HFF-Myc (cell line): ENCODE measurements around the gene DNTT.

Experiments used
- DNase-seq: peaks from one replicate; pipeline ENCODE4 v3.0.0-alpha.2; 2011; ENCODE audit warnings: low read depth; ENCODE audit errors: extremely low read depth
- H3K4me3 ChIP-seq: replicated peaks from 2 replicates; pipeline ENCODE4 v1.5.1; 2011; ENCODE audit warnings: low read depth, mild to moderate bottlenecking, control low read depth, low read length
- TF ChIP-seq, protein P1 (sequence below): IDR thresholded peaks from 2 replicates; pipeline ENCODE4 v1.5.1; 2012; ENCODE audit warnings: mild to moderate bottlenecking, low read depth, low read length, control low read depth; ENCODE audit errors: missing control alignments

DNTT gene

DNA sequence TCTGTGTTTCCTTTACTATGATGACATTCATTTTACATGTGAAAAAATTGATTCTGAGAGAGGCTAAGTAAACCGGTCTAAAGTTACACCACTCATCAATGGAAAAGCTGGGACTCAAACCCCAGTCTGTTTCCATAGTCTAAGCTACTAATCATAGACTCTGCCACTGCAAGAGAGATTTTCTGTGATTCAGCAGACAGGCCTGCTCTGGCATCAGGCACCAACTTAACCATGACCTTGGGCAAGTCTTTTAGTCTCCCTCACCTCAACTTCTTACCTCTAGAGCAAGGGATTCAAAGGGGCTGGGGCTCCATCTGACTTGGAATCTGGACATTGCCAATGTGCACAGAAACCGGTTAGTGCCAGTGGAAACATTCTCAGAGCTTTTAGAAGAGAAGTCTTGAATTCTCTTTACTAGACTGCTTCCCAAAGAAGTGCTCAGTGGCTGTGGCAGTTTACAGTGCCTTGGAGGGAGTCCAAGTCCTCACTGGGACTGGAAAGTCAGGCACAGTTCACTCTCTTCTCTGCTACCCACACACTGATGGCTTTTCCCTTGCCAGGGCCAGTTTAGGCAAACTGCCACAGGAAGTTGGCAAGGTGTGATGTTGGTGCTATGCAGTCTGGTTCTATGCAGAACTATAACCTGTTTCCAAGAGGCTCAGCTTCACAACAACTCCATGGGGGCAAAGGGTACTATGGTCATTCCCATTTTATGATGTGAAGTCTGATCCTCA is 28.4 kb upstream of the DNTT start:
- TF ChIP-seq, protein P1, sequence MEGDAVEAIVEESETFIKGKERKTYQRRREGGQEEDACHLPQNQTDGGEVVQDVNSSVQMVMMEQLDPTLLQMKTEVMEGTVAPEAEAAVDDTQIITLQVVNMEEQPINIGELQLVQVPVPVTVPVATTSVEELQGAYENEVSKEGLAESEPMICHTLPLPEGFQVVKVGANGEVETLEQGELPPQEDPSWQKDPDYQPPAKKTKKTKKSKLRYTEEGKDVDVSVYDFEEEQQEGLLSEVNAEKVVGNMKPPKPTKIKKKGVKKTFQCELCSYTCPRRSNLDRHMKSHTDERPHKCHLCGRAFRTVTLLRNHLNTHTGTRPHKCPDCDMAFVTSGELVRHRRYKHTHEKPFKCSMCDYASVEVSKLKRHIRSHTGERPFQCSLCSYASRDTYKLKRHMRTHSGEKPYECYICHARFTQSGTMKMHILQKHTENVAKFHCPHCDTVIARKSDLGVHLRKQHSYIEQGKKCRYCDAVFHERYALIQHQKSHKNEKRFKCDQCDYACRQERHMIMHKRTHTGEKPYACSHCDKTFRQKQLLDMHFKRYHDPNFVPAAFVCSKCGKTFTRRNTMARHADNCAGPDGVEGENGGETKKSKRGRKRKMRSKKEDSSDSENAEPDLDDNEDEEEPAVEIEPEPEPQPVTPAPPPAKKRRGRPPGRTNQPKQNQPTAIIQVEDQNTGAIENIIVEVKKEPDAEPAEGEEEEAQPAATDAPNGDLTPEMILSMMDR, result no peak
- DNase-seq, result no peak

DNA sequence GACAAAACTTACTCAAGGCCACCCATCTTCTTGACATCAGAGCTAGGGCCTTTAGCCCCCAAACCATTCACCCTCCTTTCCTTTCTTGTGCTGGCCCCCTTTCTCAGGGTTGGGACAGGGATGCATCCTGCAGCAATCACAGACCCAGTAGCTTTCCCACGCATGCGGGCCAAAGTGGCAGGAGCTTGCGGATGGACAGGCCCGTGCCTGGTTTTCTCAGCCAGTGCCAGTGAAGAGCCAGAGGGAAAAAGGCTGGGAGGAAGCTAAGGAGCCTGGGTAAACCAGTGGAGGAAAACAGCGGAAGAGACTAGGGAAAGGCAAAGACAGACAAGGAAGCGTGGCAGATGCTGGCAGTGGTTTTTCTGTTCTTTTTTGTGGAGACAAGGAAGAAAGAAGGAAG is 27.8 kb upstream of the DNTT start:
- no peak for DNase-seq
- TF ChIP-seq, protein P1, result no peak
- H3K4me3 ChIP-seq, result no peak overlapping the region

More for the DNA sequence above, 28.4 kb upstream of the DNTT start:
- no peak overlapping the region for H3K4me3 ChIP-seq

DNA sequence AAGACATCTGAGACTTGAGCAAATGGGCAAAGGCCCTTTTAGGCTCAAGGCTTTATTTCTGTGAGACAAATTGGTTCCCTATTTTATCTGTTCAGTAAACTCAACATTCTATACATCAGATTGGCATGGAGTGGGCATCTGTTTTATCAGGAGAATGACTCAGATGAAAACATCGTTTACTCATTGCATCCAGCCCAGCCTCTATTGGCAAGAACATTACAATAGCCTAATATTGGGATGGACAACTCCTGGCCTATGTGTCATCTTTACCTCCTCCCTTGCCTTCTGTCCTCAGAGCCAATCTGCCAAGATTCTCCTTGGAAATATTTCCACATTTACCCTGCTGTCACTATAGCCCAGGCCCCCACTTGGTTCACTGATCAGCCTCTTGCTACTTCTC is 27.4 kb upstream of the DNTT start:
- H3K4me3 ChIP-seq, result no peak overlapping the region
- TF ChIP-seq, protein P1, result no peak
- no peak for DNase-seq

DNA sequence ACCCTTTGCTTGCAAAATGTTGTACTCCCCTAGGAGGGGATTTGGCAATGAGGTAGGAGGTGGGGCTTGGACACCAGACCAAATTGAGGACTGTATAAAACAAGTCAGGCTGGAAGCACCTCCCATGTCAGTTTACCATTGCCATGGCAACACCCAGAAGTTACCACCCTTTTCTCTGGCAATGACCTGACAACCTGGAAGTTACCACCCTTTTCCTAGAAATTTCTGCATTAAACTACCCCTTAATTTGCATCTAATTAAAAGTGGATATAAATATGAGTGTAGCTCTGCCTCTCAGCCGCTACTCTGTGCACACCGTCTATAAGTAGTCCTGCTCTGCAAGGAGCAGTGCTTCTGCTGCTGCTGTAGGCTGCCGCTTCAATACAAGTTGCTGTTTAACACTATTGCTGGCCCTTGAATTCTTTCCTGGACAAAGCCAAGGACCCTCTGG is 25.0 kb upstream of the DNTT start:
- TF ChIP-seq, protein P1, result no peak
- no peak overlapping the region for H3K4me3 ChIP-seq
- no peak for DNase-seq

DNA sequence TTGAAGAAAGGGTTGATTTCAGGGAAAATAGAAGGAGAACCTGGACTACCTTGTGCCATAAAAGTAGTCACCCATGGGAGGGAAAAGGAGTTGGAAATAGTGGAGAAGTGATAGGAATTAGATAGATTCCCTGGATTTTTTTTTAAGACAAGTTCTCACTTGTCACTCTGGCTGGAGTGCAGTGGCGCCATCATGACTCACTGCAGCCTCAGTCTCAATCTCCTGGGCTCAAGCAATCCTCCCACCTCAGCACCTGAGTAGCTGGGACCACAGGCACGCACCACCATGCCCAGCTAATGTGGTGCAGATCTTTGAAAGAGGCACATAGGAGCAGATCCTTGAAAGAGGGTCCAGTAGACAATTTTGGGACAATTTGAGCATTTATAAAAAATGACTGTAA is 23.4 kb upstream of the DNTT start:
- no peak overlapping the region for H3K4me3 ChIP-seq
- TF ChIP-seq, protein P1, result no peak

DNA sequence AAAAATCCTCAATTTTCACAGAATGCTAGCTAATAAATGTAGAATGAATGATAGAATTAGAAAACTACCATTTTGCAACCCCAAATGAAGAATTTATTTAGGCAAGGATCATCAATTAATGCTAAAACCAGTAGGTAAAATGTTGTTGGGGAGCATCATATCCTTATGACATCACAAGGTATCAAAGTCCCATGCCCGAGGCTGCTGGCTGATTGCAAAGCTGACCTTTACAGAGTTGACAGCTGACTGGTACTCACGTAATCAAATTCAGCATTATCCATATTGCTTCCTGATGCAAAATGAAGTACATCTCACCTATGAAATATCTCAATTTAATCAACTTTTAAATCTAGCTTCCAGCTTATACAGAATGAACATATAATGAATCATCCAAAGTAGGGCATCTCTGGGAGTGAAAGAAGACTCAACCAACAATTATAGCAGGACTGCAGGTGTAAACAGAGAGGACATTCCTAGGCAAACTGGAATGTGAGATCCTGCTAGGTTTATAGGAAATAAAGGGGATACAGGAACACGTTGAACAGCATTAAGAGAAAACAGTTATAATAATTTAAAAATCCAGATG is 22.7 kb upstream of the DNTT start:
- TF ChIP-seq, protein P1, result no peak
- no peak for DNase-seq
- no peak overlapping the region for H3K4me3 ChIP-seq

More for the DNA sequence above, 23.4 kb upstream of the DNTT start:
- DNase-seq, result no peak
